ENCODE measurements around the gene SPATA20.

GRCh38 chr17:50584749-50585148, 37.8 kb downstream of the SPATA20 start:
- no peak for TF ChIP-seq GABPA (IDR thresholded peaks at IDR 0.05 in 1 of 2, conservative IDR thresholded peaks at IDR 0.05 in 1 of 2)
- TF ChIP-seq ZBTB33 (IDR thresholded peaks at IDR 0.05), result no peak
- TF ChIP-seq CTCF (IDR thresholded peaks at IDR 0.05; ENCODE audit: low read depth, low read length, missing input control), result no peak
- no peak for TF ChIP-seq EGR1 (IDR thresholded peaks at IDR 0.05; ENCODE audit: low read depth in 2 of 2)
- no peak for TF ChIP-seq TAF1 (conservative IDR thresholded peaks at IDR 0.05)
- TF ChIP-seq RAD21 (IDR thresholded peaks at IDR 0.05), result no peak
- TF ChIP-seq FOXA1 (IDR thresholded peaks at IDR 0.05), result no peak
- no peak for TF ChIP-seq REST (IDR thresholded peaks at IDR 0.05)
- no peak for TF ChIP-seq ATF3 (IDR thresholded peaks at IDR 0.05)
- TF ChIP-seq JUND (IDR thresholded peaks at IDR 0.05), result no peak
- no peak for TF ChIP-seq MAX (IDR thresholded peaks at IDR 0.05)
- no peak for TF ChIP-seq YY1 (IDR thresholded peaks at IDR 0.05)
- no peak for TF ChIP-seq HNF4A (conservative IDR thresholded peaks at IDR 0.05)
